ENCODE measurements around the gene COL24A1.
"Not testable (repeated sequence)": the region's sequence is repeated elsewhere in the genome, so short reads cannot be mapped to it uniquely, and the experiment has no call there.

Gene COL24A1

GRCh38 chr1:86151427-86151826, 5.1 kb downstream of the COL24A1 start:
- DNase-seq, result no peak

- no peak for DNase-seq
These were observed 6.0 kb downstream of the COL24A1 start for GRCh38 chr1:86150553-86151055.

DNA sequence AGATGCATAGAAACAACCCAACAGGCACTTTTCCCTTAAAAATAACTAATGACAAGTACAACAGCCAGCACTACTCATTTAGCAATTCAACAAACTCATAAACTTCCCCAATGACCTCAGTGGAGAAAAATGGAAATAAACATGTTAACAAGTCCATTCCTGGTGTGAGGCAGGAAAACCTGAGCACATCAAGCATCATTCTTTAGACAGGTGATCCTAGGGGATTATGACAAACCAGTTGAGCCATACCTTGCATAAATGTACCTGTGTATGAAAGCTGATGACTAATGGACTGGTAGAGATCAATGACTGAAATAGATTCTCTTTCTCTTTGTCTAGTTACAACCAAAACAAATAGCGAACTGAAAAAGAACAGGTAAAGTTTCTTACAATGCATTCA, 7.0 kb downstream of the COL24A1 start:
- DNase-seq, result no peak

DNA sequence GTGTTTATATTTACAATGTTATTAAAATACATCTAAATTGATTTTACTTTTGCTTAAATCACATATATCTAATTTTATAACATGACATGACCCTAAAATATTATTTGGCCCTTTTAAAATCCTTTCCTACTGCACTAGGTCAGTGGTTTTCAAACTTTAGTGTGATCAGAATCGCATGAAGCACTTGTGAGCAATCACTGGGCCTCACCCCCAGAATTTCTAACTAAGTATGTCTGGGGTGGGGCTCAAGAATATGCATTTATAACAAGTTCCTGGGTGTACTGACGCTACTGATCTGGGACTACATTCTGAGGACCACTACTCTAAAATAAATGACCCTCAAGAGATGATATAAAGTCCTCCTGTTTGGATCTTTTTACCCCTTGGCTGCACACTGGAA, 8.8 kb downstream of the COL24A1 start:
- DNase-seq, result no peak

DNA sequence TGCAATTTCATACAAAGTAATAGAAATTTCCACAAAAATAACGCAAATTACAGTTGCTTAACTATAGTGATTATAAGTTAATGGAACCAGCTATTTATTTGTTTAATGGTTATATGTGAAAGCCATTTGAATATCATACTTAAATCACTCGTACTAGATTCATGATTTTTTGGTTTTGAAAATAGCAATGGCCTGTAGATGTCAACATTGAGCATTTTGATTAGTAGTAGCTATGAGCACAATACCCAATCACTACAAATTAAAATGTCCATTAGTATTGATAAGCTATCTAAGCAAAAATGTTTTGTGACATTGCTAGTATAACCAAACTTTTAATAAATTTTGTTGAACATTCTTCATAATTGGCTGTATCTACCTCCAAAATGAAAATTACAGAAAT, 10.0 kb downstream of the COL24A1 start:
- no peak for DNase-seq

- DNase-seq, result no peak
These were observed 16.2 kb downstream of the COL24A1 start for GRCh38 chr1:86140281-86140880.

DNA sequence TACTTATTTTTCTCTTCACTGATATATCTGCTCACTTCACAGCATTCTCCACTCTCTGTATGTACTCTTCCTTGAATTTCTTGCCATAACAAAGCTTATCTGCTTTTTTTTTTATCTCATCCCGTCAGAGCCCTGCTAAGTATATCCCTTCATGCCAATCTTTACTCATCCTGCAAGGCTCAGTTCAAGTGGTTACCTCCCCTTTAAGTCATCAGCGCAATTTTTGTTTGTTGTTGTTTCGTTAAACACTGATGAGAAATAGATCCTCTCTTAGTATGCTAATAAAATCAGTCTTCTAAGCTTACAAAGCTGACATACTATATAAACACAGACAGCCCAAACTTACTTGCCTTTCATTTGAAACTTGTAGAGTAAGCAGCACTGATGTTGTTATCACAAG, 17.8 kb downstream of the COL24A1 start:
- DNase-seq, result no peak

GRCh38 chr1:86137436-86137835, 19.1 kb downstream of the COL24A1 start:
- DNase-seq, result no peak

GRCh38 chr1:86119214-86119764, 37.3 kb downstream of the COL24A1 start:
- no peak for DNase-seq

- DNase-seq, result no peak
These were observed 41.7 kb downstream of the COL24A1 start for GRCh38 chr1:86114816-86115400.

- DNase-seq, result no peak
These were observed 42.3 kb downstream of the COL24A1 start for GRCh38 chr1:86114236-86114635.

DNA sequence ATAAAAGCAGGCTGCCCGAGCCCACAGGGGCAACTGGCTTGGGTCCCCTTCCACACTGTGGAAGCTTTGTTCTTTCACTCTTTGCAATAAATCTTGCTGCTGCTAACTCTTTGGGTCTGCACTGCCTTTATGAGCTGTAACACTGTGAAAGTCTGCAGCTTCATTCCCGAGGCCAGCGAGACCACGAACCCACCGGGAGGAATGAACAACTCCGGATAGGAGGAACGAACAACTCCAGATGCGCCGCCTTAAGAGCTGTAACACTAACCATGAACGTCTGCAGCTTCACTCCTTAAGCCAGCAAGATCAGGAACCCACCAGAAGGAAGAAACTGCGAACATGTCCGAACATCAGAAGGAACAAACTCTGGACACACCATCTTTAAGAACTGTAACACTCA, 45.0 kb downstream of the COL24A1 start:
- DNase-seq, result not testable (repeated sequence)

DNA sequence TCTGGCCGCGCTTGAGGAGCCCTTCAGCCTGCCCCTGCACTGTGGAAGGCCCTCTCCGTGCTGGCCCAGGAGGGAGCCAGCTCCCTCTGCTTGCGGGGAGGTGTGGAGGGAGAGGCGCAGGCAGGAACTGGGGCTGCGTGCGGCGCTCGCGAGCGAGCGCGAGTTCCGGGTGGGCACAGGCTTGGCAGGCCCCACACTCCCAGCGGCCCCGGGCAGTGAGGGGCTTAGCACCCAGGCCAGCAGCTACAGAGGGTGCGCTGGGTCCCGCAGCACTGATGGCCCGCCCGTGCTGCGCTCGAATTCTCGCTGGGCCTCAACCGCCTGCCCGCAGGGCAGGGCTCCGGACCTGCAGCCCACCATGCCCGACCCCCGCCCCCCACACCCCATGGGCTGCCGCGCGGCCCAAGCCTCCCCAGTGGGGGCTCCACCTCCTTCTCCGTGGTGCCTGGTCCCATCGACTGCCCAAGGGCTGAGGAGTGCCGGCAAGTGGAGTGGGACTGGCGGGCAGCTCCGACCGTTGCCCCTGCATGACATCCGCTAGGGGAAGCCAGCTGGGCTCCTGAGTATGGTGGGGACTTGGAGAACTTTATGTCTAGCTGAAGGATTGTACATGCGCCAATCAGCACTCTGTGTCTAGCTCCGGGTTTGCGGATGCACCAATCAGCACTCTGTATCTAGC, 46.0 kb downstream of the COL24A1 start:
- no peak for DNase-seq

GRCh38 chr1:86105533-86105866, 51.1 kb downstream of the COL24A1 start:
- DNase-seq, result no peak

GRCh38 chr1:86104606-86105532, 51.7 kb downstream of the COL24A1 start:
- no peak for DNase-seq

GRCh38 chr1:86101616-86102015, 55.0 kb downstream of the COL24A1 start:
- no peak for DNase-seq

GRCh38 chr1:86100401-86100800, 56.2 kb downstream of the COL24A1 start:
- DNase-seq, result no peak

- no peak for DNase-seq
These were observed 66.8 kb downstream of the COL24A1 start for GRCh38 chr1:86089765-86090164.

DNA sequence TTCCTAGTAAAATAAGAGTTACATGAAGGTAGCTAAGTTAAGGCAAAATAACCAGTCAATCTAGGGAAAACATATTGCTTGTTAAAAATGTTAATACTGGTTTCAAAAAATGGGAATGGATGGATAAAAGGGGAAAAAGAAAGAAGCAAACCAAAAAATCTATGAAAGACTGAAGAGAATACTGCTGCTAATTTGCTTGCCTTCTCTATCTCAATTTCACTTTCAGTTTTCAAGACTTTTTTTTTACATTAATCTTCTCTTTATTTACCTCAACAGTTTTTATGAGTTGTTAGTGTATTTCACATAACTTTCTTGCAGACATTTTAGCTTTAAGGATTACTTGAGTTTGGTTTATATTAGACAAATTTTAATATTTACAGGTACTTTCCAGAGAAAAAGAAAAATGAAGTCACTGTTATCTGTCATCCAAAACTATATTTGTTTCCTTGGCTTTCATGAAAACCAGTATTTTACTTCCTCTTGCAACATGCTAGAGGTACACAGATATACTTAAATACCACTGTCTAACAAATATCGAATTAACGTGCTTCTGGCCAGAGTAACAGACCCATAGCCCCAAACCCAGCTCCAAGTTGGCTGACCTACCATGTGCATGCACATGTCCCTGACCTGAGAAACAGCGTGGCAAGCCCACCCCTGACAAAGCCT, 70.7 kb downstream of the COL24A1 start:
- no peak for DNase-seq

- DNase-seq, result no peak
These were observed 71.6 kb downstream of the COL24A1 start for GRCh38 chr1:86084998-86085397.

- DNase-seq, result no peak
These were observed 74.4 kb downstream of the COL24A1 start for GRCh38 chr1:86082183-86082582.

- DNase-seq, result not testable (repeated sequence)
These were observed 84.1 kb downstream of the COL24A1 start for GRCh38 chr1:86072474-86072873.

Measured in NCI-H1105 (cell line).